ENCODE measurements around the gene MYOCD. TPM values are rescaled to one million over a fixed set of nuclear protein-coding genes. Genes with fewer than 3 reads are reported as not detected.

MYOCD gene
- polyA plus RNA-seq, 2 of the 4 experiments (the other 2 are of a cell fraction), result 8.6 to 12.5 TPM

DNA sequence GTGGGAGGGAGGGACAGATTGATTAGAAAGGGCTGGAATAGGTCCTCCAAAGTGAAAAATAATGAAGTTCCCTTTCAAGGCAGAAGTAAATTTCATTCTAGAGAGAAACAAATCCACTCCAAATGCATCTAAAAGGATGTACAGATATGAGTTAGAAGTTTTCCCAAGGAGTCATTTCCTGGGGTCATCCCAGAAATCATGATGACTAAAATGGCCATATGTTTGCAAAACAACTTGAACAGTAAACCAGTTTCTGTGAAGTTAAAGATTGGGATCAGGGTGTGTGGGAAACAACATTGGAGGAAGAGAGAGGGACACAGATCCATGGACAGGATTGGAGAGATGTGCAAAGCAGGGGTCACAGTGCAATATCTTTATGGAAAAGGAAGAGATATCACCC lies 91.1 kb downstream of the MYOCD start:
- FAIRE-seq (no peak), ATAC-seq (no peak), DNase-seq (ENCODE audit: low read depth in 1 of 2, low spot score in 1 of 2) (no peak)
- POLR2A ChIA-PET, result no interaction called here
- TF ChIP-seq, protein P1, sequence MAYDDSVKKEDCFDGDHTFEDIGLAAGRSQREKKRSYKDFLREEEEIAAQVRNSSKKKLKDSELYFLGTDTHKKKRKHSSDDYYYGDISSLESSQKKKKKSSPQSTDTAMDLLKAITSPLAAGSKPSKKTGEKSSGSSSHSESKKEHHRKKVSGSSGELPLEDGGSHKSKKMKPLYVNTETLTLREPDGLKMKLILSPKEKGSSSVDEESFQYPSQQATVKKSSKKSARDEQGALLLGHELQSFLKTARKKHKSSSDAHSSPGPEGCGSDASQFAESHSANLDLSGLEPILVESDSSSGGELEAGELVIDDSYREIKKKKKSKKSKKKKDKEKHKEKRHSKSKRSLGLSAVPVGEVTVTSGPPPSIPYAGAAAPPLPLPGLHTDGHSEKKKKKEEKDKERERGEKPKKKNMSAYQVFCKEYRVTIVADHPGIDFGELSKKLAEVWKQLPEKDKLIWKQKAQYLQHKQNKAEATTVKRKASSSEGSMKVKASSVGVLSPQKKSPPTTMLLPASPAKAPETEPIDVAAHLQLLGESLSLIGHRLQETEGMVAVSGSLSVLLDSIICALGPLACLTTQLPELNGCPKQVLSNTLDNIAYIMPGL (CRISPR knock-in tag; IDR thresholded peaks at IDR 0.05; ENCODE audit: borderline replicate concordance), result no peak
- TF ChIP-seq, protein P2, sequence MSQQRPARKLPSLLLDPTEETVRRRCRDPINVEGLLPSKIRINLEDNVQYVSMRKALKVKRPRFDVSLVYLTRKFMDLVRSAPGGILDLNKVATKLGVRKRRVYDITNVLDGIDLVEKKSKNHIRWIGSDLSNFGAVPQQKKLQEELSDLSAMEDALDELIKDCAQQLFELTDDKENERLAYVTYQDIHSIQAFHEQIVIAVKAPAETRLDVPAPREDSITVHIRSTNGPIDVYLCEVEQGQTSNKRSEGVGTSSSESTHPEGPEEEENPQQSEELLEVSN (IDR thresholded peaks at IDR 0.05; ENCODE audit: borderline replicate concordance, low read depth), result no peak
- no peak for TF ChIP-seq POLR2A (IDR thresholded peaks at IDR 0.05; ENCODE audit: low read length)
- TF ChIP-seq, protein P3, sequence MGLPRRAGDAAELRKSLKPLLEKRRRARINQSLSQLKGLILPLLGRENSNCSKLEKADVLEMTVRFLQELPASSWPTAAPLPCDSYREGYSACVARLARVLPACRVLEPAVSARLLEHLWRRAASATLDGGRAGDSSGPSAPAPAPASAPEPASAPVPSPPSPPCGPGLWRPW (IDR thresholded peaks at IDR 0.05), result no peak
- no peak for TF ChIP-seq BHLHE40 (IDR thresholded peaks at IDR 0.05; ENCODE audit: low read depth, low read length)
- TF ChIP-seq MAFK (IDR thresholded peaks at IDR 0.05; ENCODE audit: partially characterized antibody), result no peak
- Histone ChIP-seq H3K4me2 (no peak overlapping the region), H3K9me3 (no peaks in the 10 kb centered on the region), H3K27ac (no peak overlapping the region), H3K4me1 (no peaks in the 10 kb centered on the region), H3K4me3 (no peak overlapping the region)
- CTCF ChIA-PET, result interaction anchor here (0.5 kb wide), 1 partner anchor 64 kb away, joined by 3 read pairs; no protein-coding TSS in a partner anchor

DNA sequence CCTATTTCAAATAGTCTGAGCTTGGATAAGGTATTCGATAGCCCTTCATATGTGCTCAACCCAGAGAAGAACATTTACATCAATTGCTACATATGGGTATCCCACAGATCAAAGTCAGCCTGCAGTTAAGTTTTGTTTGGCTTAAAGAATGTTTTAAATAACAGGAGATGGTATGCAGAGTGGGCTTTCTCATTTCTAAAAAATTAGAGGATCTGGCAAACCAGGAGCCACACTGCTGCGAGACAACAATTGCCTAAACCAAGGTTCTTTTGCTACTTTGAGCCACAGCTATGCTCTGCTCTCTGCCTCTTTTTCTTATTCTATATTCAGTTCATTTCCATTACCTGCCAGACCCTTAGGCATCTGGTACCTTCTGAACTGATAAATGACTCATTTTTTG lies 93.4 kb downstream of the MYOCD start:
- 65% methylated on average over 2 of the region's 2 CpGs for WGBS (ENCODE audit: missing lambda C conversion rate)
- no peaks in the 10 kb centered on the region for H3K9me3 ChIP-seq
- ATAC-seq (no peak), FAIRE-seq (no peak), DNase-seq (ENCODE audit: low read depth in 1 of 2, low spot score in 1 of 2) (no peak)
- H3K4me2 ChIP-seq, result no peak overlapping the region
- no peak for TF ChIP-seq NR3C1 (IDR thresholded peaks at IDR 0.05)
- TF ChIP-seq RAD21 (conservative IDR thresholded peaks at IDR 0.05 in 1 of 2, IDR thresholded peaks at IDR 0.05 in 1 of 2), result no peak
- no peak for TF ChIP-seq RARB (CRISPR knock-in tag; IDR thresholded peaks at IDR 0.05)
- no peak for TF ChIP-seq POLR2AphosphoS2 (conservative IDR thresholded peaks at IDR 0.05; ENCODE audit: low read length)
- TF ChIP-seq JUN (IDR thresholded peaks at IDR 0.05), result no peak
- no peak for TF ChIP-seq MYC (IDR thresholded peaks at IDR 0.05; ENCODE audit: borderline replicate concordance, low read length)
- TF ChIP-seq POLR2A (IDR thresholded peaks at IDR 0.05; ENCODE audit: low read length), result no peak
- no peak for TF ChIP-seq KDM5A (IDR thresholded peaks at IDR 0.05)
- TF ChIP-seq FOXS1 (CRISPR knock-in tag; IDR thresholded peaks at IDR 0.05), result no peak
- no peak for TF ChIP-seq FOSB (CRISPR knock-in tag; IDR thresholded peaks at IDR 0.05)
- TF ChIP-seq TP53 (CRISPR knock-in tag; IDR thresholded peaks at IDR 0.05), result no peak
- TF ChIP-seq MAFK (IDR thresholded peaks at IDR 0.05; ENCODE audit: partially characterized antibody), result no peak
- TF ChIP-seq HDAC2 (IDR thresholded peaks at IDR 0.05), result no peak
- no peak for TF ChIP-seq CBX8 (IDR thresholded peaks at IDR 0.05)
- TF ChIP-seq, protein P4, sequence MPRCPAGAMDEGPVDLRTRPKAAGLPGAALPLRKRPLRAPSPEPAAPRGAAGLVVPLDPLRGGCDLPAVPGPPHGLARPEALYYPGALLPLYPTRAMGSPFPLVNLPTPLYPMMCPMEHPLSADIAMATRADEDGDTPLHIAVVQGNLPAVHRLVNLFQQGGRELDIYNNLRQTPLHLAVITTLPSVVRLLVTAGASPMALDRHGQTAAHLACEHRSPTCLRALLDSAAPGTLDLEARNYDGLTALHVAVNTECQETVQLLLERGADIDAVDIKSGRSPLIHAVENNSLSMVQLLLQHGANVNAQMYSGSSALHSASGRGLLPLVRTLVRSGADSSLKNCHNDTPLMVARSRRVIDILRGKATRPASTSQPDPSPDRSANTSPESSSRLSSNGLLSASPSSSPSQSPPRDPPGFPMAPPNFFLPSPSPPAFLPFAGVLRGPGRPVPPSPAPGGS (IDR thresholded peaks at IDR 0.05), result no peak
- no peak for TF ChIP-seq PHF8 (IDR thresholded peaks at IDR 0.05; ENCODE audit: borderline replicate concordance, low read depth)
- no peak for TF ChIP-seq CHD4 (IDR thresholded peaks at IDR 0.05; ENCODE audit: borderline replicate concordance)
- no peak for TF ChIP-seq EHMT2 (IDR thresholded peaks at IDR 0.05; ENCODE audit: low read depth)
- ChIA-PET CTCF (interaction anchor here (0.9 to 1.0 kb wide), 2 partner anchors 17 to 22 kb away, joined by 3 read pairs; no protein-coding TSS in a partner anchor), POLR2A (no interaction called here)
- no peaks in the 10 kb centered on the region for H3K4me1 ChIP-seq
- H3K4me3 ChIP-seq, result no peak overlapping the region
- H3K27ac ChIP-seq, result no peak overlapping the region

All from A549 (cell line).